GM18517 (cell line): ENCODE results near the gene WASF2.
"Not testable (repeated sequence)": the region's sequence is repeated elsewhere in the genome, so short reads cannot be mapped to it uniquely, and the experiment has no call there.

Experiments
- ATAC-seq: cut with Tn5 transposase; IDR thresholded peaks from one replicate; pipeline ENCODE4 v1.9.1; 2021; ENCODE audit warnings: mild to moderate bottlenecking, moderate library complexity; ENCODE audit not compliant: unreplicated experiment

Gene WASF2

DNA sequence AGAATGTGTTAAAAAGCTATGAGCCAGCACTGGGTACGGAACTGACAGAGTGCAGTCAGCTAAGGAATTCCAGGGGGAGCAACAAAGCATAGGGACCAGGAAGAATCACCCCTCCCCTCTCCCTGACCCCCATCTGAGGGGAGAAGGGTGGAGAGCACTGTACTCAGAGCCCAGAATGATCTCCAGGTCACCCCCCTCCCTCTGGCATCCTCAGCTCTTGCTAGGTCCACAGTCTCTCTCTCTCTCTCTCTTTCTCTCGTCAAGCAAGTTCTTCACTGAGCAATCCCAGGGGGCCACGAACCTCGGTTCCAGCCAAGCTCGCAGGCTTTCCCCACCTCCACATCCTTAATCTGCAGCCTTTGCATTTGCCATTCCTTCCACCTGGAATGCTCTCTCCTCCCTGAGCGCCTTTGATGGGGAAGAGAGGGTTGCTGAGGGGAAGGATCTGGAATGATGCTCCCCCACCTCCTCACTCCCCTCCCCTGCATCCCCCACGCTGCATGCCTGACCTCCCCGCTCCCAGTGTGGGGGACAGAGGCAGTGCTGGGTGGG is 6.7 kb upstream of the WASF2 start:
- ATAC-seq = no peak

DNA sequence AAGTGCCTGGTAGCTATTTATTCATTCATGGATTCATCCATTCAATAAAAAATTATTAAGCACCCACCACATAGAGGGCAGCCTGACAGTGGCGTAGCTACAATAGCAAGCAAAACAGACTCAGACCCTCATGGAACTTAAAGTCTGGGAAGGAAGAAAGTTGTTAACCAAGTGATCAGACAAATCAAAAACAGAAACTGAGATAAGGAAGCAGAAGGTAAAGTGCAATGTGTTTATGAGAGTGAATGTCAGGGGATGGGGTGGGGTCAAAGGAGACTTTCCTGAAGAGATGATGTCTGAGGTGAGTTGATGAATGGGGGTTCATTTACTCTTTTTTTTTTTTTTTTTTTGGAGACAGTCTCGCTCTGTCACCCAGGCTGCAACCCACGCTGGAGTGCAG is 2.8 kb upstream of the WASF2 start:
- ATAC-seq = no peak

DNA sequence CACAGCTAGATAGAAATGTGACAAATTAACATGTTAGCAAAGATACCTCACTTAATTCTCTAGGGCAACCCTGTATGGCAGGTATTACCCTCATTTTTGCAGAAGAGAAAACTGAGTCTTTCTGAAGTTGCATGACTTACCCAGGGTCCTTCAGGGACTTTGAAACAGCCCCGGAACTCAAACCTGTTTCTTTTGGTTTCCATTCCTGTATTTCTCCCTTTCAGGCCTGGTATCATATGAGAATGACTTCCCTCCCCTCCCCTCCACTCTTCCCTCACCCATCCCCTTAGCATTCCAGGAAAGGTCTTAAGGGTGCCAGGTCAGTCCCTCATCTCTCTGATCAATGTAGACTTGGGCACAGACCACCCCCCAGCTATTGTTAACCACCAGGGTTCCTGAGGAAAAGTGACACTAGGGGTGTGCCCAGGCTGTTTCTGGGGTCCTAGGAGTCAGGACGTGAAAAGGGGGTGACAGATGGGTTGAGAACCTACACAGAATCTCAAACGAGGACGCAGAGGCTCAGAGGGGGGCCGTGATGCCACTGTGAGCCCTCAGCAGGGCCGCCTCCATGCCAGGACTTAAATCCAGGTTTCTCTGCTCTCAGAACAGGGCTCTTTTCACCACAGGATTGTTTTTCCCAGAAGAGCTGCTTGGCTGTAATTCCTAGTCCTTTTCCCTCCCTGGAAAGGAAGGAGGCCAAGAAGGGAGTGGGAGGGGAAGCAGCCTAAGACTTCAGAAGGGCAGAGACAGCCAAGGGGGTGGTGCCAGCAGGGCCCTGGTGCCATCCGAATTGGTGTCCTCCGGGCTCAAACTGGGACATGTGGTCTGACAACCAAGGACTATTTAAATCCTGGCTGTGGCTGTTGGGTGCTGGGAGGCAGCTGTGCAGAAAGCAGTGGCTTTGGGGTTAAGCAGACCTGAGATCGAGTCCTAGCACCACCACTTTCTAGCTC is 2.1 kb upstream of the WASF2 start:
- ATAC-seq = no peak

DNA sequence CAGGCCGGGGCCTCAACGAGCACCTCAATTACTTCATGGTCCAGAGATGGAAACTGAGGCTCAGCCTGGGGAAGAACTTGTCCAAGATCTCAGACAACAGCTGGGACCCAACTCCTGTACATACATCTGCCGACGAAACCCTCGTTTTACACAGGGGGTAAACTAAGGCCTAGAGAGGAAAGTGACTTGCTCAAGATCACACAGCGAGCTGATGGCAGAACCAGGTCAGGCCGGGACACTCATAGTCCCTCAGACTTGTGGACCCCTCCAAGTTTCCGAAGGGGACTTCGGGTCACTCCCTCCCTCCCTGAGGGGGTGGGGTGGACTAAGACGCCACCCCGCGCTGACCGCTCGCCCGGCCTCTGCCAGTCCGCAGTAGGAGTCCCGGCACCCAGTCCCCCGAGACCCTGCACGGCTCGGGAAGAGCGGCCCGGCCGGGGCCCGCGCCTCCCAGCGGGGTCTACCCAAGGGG is 430 bp downstream of the WASF2 start:
- ATAC-seq = peak; percentile 30

DNA sequence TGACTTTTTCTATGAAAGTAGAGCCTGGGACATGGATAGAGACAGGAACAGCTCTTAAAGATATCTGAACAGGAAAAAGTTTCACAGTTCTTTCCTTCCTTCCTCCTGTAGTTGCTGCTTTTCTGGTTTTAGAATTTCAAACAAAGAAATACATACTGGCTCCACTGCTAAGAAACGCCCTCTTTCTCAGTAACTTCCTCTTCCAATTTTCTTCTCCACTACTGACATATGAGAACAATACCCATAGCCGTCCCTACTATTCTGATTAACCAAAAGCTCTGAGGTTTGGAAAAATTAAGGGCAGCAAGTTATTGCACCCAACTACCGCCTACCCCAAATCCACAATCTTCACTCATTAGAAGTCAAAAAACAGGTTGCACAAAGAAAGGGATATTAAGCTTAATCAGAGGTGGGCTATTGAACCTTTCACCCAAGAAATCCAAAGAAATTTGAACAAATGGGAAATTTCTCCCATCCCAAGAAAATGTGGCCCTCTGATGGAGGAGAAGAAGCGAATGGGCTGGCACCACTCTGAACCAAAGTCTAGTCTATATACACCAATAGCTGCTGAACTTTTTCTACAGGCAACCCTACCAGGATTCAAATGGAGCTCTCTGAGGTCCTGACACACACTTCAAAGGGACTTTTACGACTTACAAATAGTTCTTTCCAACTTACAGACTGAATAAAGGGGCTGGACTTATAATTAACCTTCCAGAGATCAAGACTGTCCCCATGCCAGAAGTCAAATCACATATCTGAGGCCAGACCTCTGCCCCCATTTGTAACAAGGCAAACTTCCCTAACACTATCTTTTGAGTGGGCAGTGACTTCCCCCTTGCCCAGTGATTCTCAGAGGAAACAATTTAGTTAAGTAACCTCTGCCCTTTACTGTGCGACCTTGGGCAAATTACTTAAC is 1.7 kb downstream of the WASF2 start:
- ATAC-seq = no peak

DNA sequence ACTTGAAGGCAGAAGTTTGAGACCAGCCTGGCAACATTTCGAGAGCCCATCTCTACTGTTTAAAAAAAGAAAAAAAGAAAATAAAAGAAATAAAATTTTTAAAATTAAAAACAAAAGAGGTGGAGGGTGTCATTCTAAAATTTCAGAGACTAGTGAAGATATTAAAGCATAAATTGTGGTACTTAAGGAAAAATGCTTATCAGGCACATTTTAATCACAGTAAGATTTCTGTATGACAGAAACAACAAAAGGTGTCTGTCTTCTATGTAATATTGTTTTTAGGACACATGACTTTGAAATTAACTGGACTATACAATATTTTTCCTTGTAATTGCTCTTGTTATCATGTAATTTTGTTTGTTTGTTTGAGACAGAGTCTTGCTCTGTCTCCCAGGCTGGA is 4.6 kb downstream of the WASF2 start:
- no peak for ATAC-seq

DNA sequence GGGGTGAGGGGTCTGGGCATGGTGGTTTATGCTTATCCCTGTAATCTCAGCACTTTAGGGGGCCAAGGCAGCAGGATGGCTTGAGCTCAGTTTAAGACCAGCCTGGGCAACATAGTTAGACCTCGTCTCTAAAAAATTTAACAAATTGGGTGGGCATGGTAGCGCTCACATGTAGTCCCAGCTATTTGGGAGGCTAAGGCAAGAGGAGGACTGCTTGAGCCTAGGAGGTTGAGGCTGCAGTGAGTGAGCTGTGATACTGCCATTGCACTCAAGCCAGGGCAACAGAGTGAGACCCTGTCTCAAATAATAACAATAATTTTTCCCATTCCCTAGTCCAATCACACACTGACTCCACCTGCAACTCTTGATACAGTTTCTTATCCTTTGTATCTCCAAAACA is 6.3 kb downstream of the WASF2 start:
- ATAC-seq = no peak

DNA sequence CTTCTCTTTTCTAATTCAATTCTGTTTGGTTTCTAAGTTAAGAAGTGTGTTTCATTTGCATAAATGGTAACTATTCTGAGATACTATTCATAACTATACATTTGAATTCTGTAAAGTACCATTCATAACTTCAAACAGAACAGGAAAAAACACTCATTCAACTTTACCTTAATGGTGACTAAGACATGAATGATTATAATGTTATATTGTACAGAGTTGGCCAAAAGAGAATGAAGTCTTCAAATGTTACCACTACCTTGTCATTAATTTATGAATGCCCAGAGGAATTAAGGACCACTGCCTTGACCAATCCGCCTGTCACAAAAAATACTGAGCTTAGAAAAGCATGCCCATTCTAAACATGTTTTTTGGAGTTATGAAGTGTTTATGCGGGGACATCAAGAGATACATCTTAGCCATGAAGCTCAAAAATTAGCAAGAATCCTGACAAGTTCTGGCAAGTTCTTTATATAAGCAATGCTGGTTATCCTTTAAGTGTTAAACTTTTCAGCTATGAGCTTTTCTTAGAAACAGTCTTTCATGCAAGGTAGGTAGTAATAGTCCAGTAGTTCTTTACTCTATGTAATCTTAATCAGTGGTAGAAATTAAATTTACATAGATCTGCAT is 7.9 kb downstream of the WASF2 start:
- no peak for ATAC-seq

DNA sequence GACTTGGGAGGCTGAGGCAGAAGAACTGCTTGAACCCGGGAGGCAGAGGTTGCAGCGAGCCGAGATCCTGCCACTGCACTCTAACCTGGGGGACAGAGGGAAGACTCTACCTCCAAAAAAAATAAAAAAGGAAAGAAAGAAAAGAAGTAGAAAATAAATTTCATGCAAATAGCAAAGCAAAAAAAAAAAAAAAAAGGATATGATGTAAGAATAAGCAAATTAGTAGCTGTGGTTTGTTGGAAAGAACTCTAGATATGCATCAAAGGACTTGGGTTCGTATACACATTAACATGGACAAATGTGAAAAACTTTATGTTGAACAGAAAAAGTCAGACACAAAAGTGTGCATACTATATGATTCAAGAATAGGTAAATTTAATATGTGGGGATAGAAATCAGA is 11.9 kb downstream of the WASF2 start:
- no peak for ATAC-seq

DNA sequence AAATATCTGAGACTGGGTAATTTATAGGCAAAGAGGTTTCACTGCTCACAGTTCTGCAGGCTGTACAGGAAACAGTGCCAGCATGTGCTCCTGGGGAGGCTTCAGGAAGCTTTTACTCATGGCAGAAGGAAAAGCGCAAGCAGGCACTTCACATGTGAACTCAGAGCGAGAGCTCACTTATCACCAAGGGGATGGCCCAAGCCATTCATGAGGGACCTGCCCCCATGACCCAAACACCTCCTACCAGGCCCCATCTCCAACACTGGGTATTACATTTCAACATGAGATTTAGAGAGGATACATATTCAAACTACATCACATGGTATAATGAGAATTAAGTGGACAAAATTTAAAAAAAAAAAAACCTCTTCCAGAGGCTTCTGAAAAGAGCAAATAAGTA is 13.7 kb downstream of the WASF2 start:
- no peak for ATAC-seq

DNA sequence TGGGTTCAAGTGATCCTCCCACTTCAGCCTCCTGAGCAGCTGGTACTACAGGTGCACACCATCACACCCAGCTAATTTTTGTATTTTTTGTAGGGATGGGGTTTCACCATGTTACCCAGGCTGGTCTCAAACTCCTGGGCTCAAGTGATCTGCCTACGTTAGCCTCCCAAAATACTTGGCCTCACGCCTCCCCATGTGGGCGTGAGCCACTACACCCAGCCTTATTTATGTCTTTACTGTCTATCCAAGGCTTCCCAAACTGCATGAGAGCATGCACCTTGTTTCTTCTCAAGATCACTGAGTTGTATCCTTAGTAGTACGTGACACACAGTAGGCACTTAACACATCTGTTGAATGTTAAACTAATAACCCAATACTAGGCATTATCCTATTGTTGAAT is 14.2 kb downstream of the WASF2 start:
- no peak for ATAC-seq

DNA sequence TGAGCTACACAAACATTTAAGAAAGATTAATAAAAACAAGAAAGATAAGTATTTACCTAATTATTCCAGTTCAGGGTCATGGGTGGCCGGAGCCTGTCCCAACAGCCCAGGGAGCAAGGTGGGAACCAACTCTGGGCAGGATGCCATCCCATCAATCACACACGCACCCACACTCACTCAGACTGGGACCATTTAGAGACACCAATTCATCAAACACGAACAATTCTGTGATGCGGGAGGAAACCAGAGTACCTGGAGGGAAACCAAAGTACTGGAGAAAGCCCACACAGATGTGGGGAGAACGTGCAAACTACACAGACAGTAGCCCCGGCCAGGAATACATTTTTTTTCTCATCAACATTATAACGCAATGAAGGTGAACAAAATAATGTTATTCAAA is 16.2 kb downstream of the WASF2 start:
- no peak for ATAC-seq

DNA sequence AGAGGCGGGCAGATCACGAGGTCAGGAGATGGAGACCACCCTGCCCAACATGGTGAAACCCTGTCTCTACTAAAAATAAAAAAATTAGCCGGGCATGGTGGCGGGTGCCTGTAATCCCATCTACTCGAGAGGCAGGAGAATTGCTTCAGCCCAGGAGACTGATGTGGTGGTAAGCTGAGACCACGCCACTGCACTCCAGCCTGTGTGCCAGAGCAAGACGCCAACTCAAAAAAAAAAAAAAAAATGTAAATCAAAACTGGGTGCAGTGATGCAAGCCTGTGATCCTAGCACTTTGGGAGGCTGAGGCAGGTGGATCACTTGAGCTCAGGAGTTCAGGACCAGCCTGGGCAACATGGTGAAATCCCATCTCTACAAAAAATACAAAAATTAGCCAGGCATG is 17.9 kb downstream of the WASF2 start:
- ATAC-seq = not testable (repeated sequence)

DNA sequence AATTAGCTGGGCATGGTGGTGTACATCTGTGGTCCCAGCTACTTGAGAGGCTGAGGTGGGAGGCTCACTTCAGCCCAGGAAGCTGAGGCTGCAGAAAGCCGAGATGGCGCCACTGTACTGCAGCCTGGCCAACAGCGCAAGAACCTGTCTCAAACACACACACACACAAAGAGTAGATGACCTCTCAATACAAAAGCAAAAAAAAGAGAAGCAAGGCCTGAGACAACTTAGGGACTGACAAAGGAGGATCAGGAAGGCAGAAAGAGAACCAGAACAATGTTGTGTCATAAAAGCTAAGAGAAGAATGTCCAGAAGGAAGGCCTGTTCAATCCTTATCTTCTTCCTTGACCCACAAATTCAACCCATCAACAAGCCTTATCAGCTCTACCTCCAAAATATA is 18.5 kb downstream of the WASF2 start:
- no peak for ATAC-seq

DNA sequence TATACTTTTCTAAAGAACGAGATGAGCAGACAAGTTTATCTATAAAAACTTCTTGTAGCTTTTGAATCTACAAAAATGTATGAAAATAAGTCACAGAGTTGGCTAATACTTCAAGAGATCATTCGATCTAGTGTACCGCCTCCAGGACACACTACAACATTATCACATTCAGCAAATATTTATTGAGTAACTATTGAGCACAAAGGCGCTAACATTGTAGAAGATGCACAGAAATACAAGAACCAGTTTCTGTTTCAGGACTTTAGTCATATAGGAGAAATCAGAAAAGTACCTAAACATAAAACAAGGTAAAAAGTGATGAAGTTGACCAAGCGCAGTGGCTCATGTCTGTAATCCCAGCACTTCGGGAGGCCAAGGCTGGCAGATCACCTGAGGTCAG is 20.6 kb downstream of the WASF2 start:
- ATAC-seq = no peak

DNA sequence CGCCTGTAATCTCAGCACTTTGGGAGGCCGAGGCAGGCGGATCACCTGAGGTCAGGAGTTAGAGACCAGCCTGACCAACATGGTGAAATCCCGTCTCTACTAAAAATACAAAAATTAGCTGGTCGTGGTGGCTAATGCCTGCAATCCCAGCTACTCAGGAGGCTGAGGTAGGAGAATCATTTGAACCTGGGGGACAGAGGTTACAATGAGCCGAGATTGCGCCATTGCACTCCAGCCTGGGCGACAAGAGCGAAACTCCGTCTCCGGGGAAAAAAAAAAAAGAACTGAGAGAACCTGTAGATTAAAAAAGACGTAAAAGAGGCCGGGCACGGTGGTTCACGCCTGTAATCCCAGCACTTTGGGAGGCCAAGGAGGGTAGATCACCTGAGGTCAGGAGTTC is 21.6 kb downstream of the WASF2 start:
- ATAC-seq = not testable (repeated sequence)

DNA sequence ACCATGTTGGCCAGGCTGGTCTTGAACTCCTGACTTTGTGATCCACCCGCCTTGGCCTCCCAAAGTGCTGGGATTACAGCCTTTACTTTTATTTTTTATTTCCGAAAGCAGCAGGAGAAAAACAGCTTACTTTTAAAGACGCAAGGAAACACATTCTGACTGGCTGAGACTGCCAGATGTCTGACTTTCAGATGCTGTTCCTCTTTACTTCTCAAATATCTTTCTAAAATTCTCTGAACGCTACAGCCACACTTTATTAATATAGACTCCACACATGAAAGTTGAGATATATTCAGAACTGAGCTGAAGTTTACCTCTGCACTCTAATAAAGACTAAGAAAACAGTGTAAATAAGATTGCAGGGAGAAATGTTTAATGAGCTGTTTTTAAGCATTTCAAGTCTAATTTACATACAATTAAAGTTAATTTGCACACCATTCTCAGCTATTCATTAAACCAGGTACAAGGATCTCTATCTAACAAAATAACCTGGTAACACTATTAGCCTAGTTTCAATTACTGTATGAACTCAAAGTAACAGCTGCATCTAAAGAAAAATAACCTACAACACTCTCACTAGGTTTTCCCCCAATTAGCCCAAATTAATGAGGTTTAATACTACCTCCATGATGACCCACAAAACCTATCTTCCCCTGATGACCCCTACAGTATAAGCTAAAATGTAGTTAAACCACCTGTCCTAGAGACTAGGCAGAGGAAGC is 24.9 kb downstream of the WASF2 start:
- no peak for ATAC-seq

DNA sequence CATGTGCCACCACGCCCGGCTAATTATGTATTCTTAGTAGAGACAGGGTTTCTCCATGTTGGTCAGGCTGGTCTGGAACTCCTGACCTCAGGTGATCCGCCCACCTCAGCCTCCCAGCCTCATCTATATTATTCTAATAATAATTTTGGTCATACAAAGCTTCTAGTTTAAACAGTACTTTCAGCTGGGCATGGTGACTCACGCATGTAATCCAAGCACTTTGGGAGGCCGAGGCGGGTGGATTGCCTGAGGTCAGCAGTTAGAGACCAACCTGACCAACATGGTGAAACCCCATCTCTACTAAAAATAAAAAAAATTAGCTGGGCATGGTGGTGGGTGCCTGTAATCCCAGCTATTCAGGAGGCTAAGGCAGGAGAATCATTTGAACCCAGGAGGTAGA is 26.1 kb downstream of the WASF2 start:
- not testable (repeated sequence) for ATAC-seq

DNA sequence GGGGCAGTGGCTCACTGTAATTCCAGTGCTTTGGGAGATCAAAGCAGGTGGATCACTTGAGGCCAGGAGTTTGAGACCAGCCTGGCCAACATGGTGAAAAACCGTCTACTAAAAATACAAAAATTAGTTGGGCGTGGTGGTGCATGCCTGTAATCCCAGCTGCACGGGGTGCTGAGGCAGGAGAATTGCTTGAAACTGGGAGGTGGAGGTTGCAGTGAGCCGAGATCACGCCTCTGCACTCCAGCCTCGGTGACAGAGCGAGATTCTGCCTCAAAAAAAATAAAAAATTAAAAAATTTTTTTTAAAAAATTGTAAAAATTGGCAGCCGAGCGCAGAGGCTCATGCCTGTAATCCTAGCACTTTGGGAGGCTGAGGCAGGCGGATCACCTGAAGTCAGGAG is 31.4 kb downstream of the WASF2 start:
- not testable (repeated sequence) for ATAC-seq

DNA sequence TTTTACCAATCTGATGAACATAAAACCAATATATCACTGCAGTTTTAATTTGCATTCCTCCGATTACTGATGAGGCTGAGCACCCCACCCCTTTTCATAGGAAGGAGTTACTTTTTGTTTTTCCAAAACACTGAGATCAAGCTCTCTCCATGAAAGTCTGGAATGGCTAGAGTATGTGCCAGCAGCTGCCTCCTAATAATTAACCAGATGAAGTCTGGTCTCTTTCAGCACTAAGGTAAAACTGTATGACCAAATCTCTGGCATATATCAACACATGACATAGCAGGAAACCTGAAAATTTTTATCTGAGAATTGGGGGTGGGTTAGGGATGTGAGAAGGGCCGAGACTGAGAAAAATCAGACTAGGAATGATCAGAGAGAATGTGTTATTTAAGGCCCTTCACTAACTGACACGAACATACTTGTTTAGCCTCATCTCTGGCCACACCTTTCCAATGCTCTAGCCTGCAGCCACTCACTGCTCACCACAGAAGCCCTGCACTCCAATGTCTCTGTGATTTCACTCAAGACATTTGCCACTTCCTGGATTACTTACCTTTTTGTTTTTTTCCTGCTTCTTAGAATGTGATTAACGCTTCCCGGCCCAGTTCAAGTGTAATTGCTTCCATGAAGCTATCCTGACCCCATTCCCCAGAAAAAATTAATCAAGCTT is 34.7 kb downstream of the WASF2 start:
- no peak for ATAC-seq
